HG02973 (cell line): ENCODE data around the gene CCDC194.
A peak's percentile ranks its signal among the peaks of the same experiment; 100 is the strongest.

Source experiments
- ATAC-seq: cut with Tn5 transposase; IDR thresholded peaks from one replicate; pipeline ENCODE4 v1.9.1; 2021; ENCODE audit warnings: moderate library complexity; ENCODE audit not compliant: unreplicated experiment

Gene CCDC194

GRCh38 chr19:17393914-17394313 is at the start of gene CCDC194:
TSS of gene CCDC194 (minus strand) at chr19:17394196. CDS start at chr19:17394158, 38 bp downstream.
- no peak for ATAC-seq

GRCh38 chr19:17441241-17442021 is 47.4 kb upstream of the CCDC194 start:
- ATAC-seq, result no peak

DNA sequence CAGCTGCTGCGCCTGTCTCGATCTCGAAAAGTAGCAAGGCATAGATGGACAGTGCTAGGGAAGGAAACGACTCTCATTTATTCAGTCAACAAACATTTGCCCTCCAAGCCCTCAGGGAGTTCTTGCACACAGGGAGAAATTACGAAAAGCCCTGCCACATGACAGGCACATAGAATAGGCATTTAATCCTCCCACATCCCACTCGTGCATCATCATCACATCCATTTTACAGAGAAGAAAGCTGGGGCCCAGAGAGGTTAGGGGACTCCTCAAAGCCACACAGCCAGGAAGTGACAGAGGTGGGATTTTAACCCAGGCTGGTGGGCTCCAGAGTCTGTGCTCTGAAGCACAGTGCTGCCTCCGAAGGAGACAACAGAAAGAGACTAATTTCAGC is 42.9 kb upstream of the CCDC194 start:
- ATAC-seq, result no peak

DNA sequence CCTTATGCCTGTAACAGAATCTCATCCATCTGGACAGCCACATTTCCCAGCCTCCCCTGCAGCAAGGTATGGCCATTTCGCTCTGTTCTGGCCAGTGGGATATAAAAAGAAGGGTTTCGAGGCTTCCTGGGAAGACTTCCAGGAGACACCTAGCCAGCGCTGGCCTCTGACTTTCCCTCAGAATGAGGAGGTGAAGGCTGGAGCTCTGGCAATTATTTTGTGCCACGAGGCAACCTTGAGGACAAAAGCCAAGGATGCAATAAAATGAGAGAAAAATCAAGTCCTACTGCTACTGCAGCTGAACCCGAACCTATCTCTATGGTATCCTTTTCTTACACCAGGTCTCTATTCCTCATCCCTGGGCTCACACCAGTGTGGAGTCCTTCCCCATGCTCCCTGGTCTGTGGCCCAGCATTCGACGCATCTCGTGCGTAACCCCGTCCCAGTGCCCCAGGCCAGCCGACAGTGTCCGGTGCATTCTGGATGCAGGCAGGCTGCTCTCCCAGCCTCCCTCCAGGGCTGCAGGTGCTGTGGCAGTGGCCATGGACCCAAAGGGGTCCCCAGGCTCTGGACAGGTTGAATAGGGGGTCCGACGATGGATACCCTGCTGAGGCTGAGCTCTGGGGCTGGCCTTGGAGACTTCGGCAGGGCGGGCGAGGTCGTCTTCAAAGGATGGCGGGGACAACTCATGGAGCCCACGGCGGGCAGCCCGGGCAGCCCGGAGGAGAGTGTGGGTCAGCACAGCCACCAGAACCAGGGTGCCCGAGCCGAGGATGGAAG is 42.3 kb upstream of the CCDC194 start:
- ATAC-seq, result no peak

DNA sequence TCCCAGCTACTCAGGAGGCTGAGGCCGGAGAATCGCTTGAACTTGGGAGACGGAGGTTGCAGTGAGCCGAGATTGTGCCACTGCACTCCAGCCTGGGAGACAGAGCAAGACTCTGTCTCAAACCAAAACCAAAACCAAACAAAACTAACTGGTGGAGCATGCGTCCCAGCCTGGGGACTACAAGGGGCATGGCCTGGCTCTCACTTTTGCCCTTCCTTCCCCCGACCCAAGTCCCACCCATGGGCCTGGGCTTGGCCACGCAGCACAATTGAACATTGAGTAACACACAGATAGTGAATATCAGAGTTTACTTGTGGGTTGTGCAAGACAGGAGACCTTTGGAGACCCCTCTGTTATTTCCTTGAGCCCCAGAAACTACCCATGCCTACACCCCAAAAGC is 41.2 kb upstream of the CCDC194 start:
- no peak for ATAC-seq

DNA sequence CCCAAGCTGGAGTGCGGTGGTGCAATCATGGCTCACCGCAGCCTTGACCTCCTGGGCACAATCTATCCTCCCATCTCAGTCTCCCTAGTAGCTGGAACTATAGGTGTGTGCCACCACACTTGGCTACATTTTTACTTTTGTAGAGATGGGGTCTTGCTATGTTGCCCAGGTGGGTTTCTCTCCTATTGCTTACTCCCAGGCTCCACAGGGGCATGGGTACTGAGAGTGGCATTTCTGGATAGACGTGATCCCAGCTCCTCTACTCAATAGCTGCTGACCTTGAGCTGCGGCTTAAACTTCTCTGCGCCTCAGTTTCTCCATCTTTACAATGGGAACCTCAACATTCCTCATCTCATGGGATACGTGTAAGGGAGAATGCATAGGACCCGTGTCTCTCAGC is 37.4 kb upstream of the CCDC194 start:
- ATAC-seq, result no peak

- ATAC-seq, result no peak
Observed at GRCh38 chr19:17429641-17430113, 35.7 kb upstream of the CCDC194 start.

GRCh38 chr19:17424743-17425365 is 30.9 kb upstream of the CCDC194 start:
- no peak for ATAC-seq

DNA sequence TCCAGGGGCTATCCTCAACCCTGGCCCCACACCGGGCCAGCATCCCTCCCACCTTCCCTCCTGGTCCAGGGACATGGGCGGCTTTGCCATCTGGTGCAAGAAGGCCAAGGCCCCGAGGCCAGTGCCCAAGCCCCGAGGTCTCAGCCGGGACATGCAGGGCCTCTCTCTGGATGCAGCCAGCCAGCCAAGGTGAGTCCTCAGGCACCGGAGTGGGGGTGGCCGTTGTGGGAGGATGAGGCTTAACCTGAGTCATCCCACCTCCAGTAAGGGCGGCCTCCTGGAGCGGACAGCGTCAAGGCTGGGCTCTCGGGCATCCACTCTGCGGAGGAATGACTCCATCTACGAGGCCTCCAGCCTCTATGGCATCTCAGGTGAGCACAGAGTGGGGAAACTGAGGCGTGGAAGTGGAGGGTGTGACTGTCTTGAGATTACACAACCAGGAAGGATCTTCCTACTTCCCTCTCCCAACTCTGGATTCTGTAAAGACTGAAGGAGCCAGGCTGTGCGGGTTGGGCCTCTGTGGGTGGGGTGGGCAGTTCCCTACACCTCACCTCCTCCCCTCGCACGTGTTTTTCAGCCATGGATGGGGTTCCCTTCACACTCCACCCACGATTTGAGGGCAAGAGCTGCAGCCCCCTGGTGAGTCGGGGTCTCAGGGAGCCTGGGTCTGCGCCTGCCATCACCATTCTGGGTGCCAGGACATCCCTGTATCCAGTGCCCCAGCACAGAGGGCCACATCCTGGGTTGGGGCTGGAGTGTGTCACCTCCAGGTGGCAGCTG is 29.6 kb upstream of the CCDC194 start:
- ATAC-seq, result no peak

- no peak for ATAC-seq
Observed at GRCh38 chr19:17421942-17422341, 27.9 kb upstream of the CCDC194 start.

DNA sequence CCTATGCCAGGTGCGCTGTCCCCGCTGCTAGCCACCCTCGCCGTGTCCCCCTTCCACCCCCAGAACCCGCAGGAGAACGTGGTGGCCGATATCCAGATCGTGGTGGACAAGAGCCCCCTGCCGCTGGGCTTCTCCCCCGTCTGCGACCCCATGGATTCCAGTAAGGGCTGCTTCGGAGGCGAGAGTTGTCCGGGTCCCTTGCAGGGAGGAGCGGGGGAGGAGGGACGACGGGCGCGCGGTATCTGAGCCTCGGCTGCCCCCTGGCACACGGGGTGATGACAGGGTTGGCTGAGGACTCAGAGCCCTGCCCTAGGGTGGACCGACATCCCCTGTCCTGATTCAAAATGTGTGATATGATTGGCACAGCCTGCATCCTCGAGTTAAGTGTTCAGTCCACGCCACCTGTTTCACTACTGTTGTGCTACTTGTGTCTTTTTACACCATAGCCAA is 26.5 kb upstream of the CCDC194 start:
- no peak for ATAC-seq

GRCh38 chr19:17419621-17420474 is 25.9 kb upstream of the CCDC194 start, which contains the start of gene MVB12A:
TSS of gene MVB12A (plus strand) at chr19:17420047. CDS start at chr19:17420136, 89 bp downstream.
- peak; percentile 81 for ATAC-seq

DNA sequence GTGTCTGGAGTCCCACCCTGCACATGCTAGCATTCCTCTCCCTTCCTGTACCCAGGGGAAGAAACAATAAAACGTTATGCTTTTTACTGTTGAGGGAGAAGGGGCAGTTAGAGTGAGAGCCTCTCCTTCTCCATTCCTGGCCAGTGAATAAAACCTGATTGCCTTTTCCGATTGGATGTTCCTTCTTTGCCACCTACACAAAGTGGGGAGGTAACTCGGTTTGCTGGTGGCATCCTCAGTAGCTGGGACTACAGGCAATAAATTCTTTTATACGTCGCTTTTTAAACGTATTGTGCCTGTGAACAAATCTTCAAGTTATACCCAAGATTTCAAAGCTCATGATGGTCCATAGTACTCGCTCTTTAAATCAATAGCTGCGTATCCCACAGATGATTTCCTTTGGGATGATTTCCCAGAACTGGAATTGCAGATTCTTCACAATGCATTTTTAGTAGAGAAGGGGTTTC is 25.2 kb upstream of the CCDC194 start:
- no peak for ATAC-seq

- no peak for ATAC-seq
Observed at GRCh38 chr19:17418710-17419109, 24.7 kb upstream of the CCDC194 start.

DNA sequence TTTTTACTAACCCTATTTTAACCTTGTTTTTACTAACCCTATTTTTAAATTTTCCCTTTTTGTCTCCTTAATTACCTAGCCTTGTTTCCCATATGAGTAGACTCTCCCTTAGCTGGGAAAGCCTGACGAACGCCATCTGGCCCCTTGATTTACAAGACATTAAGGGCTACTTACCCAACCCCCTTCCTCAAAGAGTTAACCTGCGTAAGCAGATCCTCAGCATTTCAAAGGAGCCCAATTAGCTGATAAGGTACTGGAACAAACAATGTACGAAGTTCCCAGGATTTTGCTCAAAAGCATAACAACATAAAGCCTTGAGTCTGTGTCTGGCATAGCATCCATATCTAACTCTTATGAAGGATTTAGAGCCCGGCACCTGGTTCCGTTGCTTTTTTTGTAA is 21.1 kb upstream of the CCDC194 start:
- no peak for ATAC-seq

DNA sequence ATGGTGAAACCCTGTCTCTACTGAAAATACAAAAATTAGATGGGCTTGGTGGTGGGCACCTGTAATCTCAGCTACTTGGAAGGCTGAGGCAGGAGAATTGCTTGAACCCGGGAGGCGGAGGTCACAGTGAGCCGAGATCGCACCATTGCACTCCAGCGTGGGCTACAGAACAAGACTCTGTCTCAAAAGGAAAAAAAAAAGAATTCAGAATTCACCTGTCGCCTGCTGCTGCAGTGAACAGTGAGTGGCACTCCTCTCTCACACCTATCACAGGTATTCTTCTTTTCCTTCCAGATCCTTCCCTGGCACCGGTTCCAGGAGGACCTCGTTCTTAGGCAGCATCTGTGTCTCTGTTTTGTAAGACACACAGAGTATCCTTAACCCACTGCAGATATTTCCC is 20.1 kb upstream of the CCDC194 start:
- no peak for ATAC-seq

GRCh38 chr19:17411801-17412200 is 17.8 kb upstream of the CCDC194 start:
- no peak for ATAC-seq

DNA sequence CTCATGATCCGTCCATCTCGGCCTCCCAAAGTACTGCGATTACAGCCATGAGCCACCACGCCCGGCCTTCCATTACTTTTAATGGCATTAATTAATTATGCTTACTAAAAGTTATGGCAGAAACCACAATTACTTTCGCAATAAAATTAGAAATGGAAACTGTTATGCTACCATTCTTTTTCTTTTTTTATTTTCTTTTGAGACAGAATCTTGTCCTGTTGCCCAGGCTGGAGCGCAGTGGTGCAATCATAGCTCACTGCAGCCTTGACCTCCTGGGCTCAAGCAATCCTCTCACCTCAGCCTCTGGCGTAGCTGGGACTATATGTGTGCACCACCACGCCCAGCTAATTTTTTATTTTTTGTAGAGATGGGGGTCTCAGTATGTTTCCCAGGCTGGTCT is 16.0 kb upstream of the CCDC194 start:
- no peak for ATAC-seq

DNA sequence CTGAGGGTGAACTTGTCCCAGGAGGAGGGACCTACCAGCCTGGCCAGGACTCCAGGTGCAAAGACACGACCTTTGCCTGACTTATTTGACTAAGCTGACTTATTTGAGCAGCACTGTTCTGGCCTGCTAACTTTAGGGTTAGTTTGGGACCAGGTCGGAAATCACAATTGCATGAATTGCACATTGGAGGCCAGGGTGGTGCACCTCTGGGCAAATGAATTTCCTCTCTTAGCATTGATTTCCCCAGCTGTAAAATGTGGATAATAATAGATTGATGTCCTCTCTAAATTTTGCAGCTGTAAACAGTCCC is 12.8 kb upstream of the CCDC194 start:
- no peak for ATAC-seq
